GM12873 (cell line): ENCODE data around the gene AQP10.

Experiments used
- TF ChIP-seq, protein P1 (sequence below): IDR thresholded peaks from 2 replicates; pipeline ENCODE4 v1.5.1; 2012; ENCODE audit warnings: low read depth, mild to moderate bottlenecking, moderate library complexity, low read length, control low read depth; ENCODE audit not compliant: insufficient read depth; ENCODE audit errors: missing control alignments

AQP10 gene

DNA sequence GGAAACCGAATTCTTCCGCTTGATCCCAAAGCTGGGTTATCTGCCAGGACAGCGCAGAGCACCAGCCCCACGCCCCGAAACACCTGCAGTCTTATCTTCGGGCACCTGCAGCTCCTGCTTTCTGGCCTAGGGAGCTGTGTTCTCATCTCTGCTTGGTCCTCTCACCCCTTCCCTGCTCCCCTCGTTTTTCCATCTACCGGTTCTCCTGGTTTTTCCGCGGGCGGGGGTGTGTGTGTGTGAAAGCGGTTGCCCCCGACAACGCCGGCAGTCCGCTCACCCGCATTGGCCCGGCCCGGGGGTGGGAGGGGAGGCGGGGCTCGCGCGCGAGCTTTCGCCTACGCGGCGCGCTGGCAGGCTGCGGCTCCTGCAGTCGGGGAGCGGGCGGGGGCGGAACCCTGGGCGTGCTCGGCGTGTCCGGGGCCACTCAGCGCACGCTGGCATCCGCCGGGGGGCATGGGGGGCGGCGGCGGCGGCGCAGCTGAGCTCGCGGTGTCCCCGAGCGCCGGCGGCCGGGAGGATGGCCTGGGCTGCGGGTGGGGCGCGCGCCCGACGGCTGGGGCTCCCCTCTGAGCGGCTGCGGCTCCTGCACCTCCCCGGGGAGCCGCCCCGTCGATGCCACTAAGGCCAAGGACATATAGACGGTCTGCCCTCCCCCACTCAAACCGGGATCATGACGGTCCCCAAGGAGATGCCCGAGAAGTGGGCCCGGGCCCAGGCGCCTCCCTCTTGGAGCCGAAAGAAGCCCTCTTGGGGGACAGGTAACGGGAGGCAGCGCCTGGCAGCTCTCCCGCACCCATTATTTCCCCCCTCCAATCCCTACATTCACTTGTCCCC is 7.6 kb downstream of the AQP10 start:
- TF ChIP-seq, protein P1, sequence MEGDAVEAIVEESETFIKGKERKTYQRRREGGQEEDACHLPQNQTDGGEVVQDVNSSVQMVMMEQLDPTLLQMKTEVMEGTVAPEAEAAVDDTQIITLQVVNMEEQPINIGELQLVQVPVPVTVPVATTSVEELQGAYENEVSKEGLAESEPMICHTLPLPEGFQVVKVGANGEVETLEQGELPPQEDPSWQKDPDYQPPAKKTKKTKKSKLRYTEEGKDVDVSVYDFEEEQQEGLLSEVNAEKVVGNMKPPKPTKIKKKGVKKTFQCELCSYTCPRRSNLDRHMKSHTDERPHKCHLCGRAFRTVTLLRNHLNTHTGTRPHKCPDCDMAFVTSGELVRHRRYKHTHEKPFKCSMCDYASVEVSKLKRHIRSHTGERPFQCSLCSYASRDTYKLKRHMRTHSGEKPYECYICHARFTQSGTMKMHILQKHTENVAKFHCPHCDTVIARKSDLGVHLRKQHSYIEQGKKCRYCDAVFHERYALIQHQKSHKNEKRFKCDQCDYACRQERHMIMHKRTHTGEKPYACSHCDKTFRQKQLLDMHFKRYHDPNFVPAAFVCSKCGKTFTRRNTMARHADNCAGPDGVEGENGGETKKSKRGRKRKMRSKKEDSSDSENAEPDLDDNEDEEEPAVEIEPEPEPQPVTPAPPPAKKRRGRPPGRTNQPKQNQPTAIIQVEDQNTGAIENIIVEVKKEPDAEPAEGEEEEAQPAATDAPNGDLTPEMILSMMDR, result no peak

DNA sequence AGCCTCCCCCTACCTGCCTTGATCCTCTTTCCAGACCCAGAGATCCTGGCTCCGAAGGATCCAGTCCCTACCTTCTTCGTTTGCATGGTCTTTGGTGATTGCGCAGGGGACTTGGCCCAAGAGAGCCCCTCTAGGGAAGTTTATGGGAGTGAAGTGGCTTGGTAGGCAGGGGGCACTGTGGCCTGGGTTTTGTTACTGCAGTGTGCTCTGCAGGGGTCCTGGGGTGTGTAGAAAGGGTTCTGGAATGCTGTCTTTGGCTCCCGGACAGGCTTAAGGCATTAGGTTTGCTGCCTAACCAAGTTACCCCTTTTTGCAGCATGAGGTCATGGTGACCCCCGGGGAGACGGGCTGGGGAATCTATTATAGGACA is 8.2 kb downstream of the AQP10 start:
- TF ChIP-seq, protein P1, result no peak

DNA sequence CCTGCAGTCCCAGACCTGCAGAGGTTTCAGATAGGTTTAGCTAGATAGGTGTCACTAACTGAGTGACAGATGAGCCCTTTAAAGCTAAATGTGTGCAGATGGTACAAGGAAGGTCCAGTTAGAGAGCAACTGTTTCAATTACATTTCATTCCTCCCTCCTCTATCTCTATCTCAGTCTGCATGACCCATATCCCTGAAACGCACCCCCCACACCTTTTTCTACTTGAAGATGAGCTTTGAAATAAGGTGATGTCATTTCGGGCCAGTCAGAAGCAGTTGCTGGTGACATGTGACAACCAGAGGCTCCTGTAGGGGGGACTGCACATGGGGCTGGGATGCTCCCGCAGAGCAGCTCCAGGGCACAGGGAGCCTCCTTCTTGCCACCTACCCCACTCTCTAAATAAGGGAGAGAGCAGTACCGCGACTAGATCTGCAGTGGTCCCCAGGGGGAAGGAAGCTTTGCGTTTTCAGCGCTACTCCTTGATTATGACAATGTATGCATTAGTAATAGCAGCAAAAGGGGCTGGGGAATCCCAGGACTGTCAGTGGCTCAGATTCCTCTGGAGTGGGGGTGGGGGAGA is 8.7 kb downstream of the AQP10 start:
- TF ChIP-seq, protein P1, result no peak

DNA sequence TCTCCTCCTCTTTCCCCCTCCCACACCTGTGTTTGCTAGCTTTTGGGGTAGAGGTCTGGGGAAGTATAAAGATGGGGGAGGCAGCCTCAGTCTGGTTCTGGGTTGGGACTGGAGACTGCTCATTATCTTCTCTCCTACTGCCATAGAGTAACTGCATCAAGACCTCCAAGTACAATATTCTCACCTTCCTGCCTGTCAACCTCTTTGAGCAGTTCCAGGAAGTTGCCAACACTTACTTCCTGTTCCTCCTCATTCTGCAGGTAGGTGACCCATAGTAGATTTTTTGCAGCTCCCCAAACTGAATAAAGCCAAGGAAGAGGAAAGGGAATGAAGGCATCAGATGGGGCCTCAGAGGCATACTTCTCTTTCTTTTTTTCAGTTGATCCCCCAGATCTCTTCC is 9.8 kb downstream of the AQP10 start:
- TF ChIP-seq, protein P1, result no peak

DNA sequence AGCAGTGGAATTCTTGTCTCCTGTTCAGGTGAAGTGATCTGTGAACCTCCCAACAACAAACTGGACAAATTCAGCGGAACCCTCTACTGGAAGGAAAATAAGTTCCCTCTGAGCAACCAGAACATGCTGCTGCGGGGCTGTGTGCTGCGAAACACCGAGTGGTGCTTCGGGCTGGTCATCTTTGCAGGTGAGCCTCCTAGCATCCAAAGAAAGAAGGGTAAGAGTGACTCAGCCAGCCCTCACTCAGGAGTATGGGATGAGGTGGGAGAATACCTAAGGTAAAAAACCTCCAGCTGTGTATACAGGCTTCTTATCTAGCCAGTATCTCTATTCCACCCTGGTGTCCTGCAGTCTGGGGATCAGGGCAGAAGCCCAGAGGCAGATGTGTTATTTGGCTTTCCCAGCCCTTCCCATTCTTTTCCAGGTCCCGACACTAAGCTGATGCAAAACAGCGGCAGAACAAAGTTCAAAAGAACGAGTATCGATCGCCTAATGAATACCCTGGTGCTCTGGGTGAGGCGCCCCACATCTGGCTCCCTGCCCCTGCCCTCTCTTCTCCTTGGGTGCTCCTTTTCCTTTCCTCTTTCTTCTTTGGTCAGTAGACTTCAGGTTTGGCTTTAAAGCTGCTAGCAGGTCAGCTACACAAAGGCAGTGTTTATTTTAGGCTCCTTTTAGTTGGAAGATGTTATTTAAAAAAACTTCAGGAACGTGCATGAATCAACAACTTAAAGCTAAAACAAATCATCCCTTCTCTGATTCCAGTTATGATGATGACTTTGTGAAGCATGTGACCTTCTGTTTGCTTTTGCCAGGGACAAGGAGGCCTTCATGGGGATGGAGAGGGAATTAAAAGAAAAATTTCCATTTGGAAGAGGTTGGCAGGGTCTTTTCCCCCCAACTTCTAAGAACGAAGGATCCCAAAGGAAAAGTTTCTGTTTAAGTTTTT is 13.5 kb downstream of the AQP10 start:
- TF ChIP-seq, protein P1, result no peak

DNA sequence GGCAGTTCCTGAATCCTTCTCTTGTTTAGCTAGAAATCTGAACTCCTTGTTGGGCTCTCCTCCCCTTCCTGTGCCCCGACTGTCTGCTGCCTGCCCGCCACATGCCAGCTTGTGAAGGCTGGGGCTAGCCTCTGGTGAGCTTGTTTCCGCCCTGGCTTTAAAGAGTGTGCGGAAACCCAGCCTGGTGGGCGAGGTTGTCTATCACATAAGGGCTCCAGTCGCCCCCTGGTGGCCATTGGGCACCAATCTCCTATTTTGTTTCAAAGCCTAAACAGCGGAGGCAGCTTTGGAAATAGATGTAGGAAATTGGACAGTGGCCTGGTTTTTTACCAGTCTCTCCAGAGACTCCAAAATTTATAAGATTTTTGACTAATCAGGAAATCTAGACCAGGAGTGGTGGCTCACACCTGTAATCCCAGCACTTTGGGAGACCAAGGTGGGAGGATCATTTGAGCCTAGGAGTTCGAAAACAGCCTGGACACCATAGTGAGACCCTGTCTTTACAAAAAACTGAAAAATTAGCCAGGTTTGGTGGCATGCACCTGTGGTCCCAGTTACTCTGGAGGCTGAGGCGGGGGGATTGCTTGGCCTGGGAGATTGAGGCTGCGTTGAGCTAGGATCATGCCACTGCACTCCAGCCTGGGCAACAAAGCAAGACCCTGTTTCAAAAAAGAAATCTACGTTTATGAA is 14.3 kb downstream of the AQP10 start:
- TF ChIP-seq, protein P1, result peak; percentile 88
